Liver (tissue), 3 donors: ENCODE measurements around the gene RALGPS1.

Experiments
- FOXA2 ChIP-seq: IDR thresholded peaks from 2 replicates; pipeline ENCODE4 v1.6.1; 2016; ENCODE audit warnings: antibody characterized with exemption
- GABPA ChIP-seq, 2 donors: IDR thresholded peaks in 1 of 2; conservative IDR thresholded peaks in 1 of 2; 2 replicates each; pipeline ENCODE4 v1.6.1; 2016; ENCODE audit warnings: antibody characterized with exemption in 2 of 2, mild to moderate bottlenecking in 1 of 2, moderate library complexity in 1 of 2
- RAD21 ChIP-seq, 2 donors: IDR thresholded peaks; 2 replicates each; pipeline ENCODE4 v1.6.1; 2016; ENCODE audit warnings: antibody characterized with exemption in 2 of 2, mild to moderate bottlenecking in 2 of 2
- RXRA ChIP-seq, 2 donors: IDR thresholded peaks; 2 replicates each; pipeline ENCODE4 v1.6.1; 2017 to 2018; ENCODE audit warnings: antibody characterized with exemption in 2 of 2, mild to moderate bottlenecking in 1 of 2
- YY1 ChIP-seq: IDR thresholded peaks from 2 replicates; pipeline ENCODE4 v1.6.1; 2016; ENCODE audit warnings: antibody characterized with exemption, mild to moderate bottlenecking
- TF ChIP-seq, protein P1 (sequence below): IDR thresholded peaks from 2 replicates; pipeline ENCODE4 v1.6.1; 2016; ENCODE audit warnings: antibody characterized with exemption
- TF ChIP-seq, protein P2 (sequence below): fragments of 150-350 bp; IDR thresholded peaks from 2 replicates; pipeline ENCODE4 v1.5.1; 2017; ENCODE audit warnings: improper control_type of control experiment, low read depth, low read length; ENCODE audit not compliant: missing input control
- TF ChIP-seq, protein P3 (sequence below): IDR thresholded peaks from 2 replicates; pipeline ENCODE4 v1.6.1; 2016; ENCODE audit warnings: antibody characterized with exemption, mild to moderate bottlenecking
- donor health status: healthy.
- donor health status: healthy.

DNA sequence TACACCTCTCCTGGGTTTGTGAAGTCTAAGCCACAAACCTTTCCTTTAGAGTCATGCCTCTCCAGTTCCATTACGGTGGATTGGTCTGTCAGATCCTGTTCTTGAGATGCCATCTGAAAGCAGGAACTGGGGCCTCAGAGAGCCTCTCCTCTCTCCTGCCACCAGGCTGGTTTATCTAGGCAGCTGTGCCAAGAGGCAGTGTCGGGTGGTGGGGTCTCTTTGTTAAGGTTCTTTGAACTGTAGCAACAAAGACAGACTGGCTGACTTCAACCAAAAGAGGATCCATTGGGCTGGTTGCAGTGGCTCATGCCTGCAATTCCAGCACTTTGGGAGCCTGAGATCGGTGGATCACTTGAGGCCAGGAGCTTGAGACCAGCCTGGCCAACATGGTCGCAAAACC, 273.8 kb downstream of the RALGPS1 start:
- TF ChIP-seq, protein P1, sequence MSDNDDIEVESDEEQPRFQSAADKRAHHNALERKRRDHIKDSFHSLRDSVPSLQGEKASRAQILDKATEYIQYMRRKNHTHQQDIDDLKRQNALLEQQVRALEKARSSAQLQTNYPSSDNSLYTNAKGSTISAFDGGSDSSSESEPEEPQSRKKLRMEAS: no peak
- TF ChIP-seq, protein P2, sequence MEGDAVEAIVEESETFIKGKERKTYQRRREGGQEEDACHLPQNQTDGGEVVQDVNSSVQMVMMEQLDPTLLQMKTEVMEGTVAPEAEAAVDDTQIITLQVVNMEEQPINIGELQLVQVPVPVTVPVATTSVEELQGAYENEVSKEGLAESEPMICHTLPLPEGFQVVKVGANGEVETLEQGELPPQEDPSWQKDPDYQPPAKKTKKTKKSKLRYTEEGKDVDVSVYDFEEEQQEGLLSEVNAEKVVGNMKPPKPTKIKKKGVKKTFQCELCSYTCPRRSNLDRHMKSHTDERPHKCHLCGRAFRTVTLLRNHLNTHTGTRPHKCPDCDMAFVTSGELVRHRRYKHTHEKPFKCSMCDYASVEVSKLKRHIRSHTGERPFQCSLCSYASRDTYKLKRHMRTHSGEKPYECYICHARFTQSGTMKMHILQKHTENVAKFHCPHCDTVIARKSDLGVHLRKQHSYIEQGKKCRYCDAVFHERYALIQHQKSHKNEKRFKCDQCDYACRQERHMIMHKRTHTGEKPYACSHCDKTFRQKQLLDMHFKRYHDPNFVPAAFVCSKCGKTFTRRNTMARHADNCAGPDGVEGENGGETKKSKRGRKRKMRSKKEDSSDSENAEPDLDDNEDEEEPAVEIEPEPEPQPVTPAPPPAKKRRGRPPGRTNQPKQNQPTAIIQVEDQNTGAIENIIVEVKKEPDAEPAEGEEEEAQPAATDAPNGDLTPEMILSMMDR: no peak
- TF ChIP-seq GABPA (IDR thresholded peaks at IDR 0.05 in 1 of 2, conservative IDR thresholded peaks at IDR 0.05 in 1 of 2): no peak
- no peak for TF ChIP-seq RXRA (IDR thresholded peaks at IDR 0.05)
- TF ChIP-seq, protein P3, sequence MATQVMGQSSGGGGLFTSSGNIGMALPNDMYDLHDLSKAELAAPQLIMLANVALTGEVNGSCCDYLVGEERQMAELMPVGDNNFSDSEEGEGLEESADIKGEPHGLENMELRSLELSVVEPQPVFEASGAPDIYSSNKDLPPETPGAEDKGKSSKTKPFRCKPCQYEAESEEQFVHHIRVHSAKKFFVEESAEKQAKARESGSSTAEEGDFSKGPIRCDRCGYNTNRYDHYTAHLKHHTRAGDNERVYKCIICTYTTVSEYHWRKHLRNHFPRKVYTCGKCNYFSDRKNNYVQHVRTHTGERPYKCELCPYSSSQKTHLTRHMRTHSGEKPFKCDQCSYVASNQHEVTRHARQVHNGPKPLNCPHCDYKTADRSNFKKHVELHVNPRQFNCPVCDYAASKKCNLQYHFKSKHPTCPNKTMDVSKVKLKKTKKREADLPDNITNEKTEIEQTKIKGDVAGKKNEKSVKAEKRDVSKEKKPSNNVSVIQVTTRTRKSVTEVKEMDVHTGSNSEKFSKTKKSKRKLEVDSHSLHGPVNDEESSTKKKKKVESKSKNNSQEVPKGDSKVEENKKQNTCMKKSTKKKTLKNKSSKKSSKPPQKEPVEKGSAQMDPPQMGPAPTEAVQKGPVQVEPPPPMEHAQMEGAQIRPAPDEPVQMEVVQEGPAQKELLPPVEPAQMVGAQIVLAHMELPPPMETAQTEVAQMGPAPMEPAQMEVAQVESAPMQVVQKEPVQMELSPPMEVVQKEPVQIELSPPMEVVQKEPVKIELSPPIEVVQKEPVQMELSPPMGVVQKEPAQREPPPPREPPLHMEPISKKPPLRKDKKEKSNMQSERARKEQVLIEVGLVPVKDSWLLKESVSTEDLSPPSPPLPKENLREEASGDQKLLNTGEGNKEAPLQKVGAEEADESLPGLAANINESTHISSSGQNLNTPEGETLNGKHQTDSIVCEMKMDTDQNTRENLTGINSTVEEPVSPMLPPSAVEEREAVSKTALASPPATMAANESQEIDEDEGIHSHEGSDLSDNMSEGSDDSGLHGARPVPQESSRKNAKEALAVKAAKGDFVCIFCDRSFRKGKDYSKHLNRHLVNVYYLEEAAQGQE: no peak
- no peak for TF ChIP-seq YY1
- no peak for TF ChIP-seq RAD21 (IDR thresholded peaks at IDR 0.05)
- TF ChIP-seq FOXA2: no peak
